HG02870 (cell line): ENCODE measurements around the gene GNPTG.

Experiments used
- ATAC-seq: cut with Tn5 transposase; IDR thresholded peaks from one replicate; pipeline ENCODE4 v1.9.1; 2021; ENCODE audit warnings: mild to moderate bottlenecking, moderate library complexity; ENCODE audit not compliant: unreplicated experiment

The GNPTG gene

DNA sequence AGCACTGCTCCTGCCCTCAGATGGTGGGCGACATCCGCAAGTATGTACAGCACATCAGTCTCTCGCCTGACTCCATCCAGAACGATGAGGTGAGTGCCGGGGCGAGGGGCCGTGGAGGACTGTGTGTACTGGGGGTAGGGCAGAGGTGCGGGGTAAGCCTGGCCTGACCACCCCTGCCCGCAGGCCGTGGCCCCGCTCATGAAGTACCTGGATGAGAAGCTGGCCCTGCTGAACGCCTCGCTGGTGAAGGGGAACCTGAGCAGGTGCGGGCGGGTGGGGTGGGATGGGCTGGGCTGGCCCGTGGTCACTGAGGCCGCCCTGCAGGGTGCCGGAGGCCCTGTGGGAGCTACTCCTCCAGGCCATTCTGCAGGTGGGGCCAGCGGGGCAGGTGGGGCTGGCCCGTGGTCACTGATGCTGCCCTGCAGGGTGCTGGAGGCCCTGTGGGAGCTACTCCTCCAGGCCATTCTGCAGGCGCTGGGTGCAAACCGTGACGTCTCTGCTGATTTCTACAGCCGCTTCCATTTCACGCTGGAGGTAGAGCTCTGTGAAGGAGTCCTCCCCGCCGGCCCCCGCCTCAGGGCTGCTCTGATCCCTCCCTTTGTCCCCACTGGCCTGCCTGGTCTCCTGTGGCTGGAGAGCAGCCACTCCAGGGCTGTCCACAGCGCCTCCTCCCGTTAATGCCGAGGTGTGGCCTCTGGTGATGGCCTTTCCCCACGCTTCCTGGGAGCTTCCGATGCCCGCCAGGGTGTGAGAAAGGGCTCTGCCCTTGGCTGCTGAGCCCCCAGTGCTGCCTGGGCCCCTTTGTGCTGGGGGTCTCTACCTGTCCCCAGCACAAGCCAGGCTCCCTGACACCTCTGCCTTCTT, 5.1 kb upstream of the GNPTG start:
- no peak for ATAC-seq

GRCh38 chr16:1347286-1347855, 4.4 kb upstream of the GNPTG start:
- no peak for ATAC-seq

DNA sequence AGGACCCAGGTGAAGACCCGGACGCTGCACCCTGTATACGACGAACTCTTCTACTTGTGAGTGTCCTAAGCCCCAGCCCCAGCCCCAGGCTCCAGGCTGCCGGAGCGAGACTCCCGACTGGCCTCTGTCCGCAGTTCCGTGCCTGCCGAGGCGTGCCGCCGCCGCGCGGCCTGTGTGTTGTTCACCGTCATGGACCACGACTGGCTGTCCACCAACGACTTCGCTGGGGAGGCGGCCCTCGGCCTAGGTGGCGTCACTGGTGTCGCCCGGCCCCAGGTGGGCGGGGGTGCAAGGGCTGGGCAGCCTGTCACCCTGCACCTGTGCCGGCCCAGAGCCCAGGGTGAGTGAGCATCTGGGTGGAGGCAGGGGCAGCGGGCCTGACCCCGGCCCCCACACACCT, 3.8 kb upstream of the GNPTG start:
- no peak for ATAC-seq

DNA sequence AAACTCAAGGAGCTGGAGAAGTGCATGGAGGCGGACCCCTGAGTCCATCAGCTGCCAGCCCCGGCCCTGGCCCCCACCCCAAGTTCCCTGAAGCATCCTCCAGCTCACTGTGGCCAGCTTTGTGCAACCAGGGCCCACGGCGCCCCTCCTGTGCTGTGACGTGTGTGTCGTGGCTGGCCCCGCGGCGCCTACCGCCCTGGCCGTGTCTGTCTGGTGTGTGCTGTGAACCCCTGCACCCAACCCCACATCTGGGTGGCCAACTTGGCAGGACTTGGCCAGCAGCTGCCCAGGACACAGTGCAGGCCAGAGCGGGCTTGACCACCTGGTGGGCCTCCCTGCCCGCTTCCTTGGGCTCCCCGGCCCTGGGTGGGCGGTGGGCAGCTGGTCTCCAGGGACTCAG, 3.3 kb upstream of the GNPTG start:
- no peak for ATAC-seq

DNA sequence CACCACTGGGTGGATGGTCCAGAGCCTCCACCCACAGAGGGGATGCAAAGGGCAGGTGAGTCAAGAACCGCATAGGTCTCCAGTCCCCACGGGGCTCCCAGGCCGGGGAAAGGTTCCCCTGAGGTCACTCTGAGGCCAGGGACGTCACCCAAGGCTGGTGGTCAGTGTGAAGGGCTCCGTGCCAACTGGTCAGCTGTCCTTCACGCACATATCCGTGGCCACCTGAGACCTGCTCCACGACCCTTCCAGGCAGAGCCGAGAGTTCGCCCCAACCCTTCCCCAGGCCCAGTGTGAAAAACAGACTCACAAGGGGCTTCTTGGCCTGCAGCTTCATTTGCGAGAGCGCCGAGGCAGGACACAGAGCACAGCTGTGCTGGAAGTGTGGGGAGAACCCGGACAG, 2.8 kb upstream of the GNPTG start:
- no peak for ATAC-seq

GRCh38 chr16:1349351-1349750, 2.4 kb upstream of the GNPTG start:
- ATAC-seq = no peak

DNA sequence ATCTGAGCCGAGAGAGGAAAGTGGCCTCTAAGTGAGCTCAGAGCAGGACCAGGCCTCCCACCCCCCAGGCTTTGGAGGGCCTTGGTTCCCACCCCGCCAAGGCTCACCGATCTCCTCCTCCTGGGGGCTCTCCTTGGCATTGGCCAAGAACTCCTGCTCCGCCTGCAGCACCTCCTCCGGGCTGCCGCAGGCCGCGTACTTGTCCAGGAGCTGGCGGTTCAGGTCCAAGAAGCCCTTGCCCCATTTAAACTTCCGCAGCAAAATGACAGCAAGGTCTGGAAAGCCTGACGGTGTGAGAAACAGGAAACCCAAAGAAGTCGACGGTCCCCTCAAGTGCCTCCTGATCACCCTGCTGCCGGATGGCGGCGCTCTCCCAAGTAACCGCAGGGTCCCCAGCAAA, 1.8 kb upstream of the GNPTG start:
- no peak for ATAC-seq

DNA sequence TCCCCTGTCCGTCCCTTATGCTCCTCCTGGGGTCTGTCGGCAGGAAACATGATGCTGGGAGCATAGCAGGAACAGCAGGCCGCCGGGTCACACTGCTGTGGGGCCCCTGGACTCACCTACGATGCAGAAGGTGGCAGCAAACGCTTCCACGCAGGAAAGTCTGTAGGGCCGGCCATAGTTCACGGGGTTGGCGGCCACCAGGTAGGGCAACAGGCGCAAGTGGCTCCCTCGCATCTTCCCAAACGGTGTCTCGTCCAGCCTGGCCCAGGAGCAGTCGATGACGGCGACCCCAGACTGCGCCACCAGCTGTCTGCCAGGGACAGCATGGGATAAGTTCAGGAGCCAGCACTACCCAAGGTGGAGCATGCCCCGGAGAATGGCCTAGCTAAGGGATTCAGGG, 1.0 kb upstream of the GNPTG start:
- ATAC-seq = no peak

- ATAC-seq = no peak
Measured at GRCh38 chr16:1351215-1351581, 533 bp upstream of the GNPTG start.

DNA sequence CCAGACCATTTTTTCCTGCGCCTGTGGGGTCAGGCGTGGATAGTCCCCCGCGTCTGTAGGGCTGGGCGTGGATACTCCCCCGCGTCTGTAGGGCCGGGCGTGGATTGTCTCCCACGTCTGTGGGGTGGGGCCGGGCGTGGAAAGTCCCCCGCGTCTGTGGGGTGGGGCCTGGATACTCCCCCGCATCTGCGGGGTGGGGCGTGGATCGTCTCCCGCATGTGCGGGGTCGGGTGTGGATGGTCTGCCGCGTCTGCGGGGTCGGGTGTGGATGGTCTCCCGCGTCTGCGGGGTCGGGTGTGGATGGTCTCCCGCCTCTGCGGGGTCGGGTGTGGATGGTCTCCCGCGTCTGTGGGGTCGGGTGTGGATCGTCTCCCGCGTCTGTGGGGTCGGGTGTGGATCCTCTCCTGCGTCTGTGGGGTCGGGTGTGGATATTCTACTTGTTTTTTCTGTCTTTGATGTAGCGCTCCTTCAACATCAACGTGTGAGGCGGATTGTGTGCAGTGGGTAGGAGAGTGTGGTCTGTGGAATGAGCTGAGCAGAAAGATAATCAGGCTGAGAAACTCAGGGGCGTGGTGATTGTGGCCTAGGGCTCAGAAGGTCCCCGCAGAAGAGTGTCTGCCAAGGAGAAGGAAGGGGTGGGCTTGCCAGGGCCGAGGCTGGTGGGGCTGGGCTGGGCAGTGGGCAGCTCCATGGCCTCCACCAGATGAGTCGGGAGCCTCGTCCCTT, 3.2 kb downstream of the GNPTG start:
- no peak for ATAC-seq

DNA sequence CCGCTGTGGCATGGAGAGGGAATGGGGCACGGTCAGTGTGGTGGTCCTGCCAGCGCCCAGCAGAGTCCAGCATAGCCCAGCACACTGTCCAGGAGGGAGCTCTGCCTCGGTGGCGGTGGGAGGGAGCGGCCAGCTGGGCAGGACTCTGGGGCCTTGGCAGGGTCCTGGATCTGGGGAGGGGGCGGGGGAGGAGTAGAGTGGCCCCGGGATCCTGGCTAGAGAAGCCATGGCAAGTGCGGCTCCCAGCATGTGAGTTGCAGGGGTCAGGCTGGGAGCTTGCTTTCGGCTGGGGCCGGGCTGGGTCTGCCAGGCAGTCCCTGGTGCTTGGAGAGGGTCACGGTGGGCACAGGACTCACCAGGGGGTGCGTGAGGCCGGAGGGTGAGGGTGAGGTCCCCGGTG, 3.9 kb downstream of the GNPTG start:
- no peak for ATAC-seq

- no peak for ATAC-seq
Measured at GRCh38 chr16:1356061-1356900, 4.5 kb downstream of the GNPTG start.

DNA sequence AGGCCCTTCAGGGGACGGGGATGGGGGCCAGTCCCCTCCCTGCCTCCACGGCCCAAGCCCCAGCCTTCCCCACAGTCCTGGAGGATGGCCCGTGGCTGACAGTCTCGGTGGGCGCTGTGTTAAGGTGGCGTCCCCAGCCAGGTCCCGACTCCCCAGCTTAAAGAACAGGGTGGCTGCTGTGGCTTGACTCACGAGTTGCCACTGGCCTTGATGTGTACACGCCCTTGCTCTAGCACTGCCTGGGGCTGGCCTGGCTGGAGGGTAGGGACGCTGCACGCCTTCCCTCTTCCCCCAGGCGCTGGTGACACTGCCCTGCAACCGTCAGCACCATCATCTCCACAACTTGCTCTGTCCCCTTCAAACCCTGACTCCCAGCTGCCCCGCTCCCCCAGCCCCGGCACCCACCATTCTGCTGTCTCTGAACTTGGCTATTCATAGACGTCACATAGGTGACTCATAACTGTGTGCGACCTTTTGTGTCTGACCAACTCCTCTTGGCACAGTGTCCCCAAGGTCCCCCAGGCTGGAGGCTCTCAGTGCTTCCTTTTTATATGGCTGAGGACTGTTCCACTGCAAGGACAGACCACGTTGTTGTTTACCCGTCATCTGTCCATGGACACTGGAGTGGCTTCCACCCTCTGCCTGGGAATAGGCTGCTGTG, 6.3 kb downstream of the GNPTG start:
- ATAC-seq = no peak

GRCh38 chr16:1361685-1362360, 10.1 kb downstream of the GNPTG start:
- ATAC-seq = no peak

DNA sequence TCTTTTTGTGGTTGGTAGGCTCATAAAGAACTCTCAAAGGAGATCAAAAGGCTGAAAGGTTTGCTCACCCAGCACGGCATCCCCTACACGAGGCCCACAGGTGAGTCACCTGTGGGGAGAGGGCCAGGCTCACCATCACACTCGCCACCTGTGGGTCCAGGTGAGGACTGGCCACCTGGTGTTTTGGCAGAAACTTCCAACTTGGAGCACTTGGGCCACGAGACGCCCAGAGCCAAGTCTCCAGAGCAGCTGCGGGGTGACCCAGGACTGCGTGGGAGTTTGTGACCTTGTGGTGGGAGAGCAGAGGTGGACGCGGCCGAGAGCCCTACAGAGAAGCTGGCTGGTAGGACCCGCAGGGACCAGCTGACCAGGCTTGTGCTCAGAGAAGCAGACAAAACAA, 11.1 kb downstream of the GNPTG start:
- no peak for ATAC-seq

DNA sequence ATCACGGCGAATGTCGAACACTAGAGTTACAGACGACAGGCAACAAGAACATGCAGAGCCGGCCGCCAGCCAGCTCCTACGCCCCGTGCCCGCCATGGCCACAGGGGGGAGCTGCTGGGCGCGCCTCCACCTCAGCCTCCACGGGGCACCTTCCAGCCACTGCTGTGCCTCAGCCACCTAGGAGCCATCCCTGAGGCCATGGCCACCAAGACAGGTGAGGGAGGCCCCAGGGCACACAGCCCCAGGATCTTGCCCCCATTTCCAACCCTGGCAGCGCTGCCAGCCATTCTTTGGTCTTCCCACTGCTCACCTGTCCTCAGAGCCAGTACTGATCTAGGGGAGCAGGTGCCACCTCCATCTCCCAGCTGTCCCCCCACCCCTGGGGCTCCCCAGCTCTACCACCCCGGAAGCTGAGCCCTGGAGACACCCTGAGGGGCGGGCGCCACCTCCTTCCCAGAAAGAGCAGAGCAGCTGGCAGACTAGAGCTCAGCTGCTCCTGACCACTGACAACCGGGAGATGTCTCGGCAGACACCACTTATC, 11.8 kb downstream of the GNPTG start:
- ATAC-seq = no peak

GRCh38 chr16:1364510-1364909, 12.8 kb downstream of the GNPTG start:
- ATAC-seq = no peak

GRCh38 chr16:1366060-1366711, 14.5 kb downstream of the GNPTG start:
- no peak for ATAC-seq

DNA sequence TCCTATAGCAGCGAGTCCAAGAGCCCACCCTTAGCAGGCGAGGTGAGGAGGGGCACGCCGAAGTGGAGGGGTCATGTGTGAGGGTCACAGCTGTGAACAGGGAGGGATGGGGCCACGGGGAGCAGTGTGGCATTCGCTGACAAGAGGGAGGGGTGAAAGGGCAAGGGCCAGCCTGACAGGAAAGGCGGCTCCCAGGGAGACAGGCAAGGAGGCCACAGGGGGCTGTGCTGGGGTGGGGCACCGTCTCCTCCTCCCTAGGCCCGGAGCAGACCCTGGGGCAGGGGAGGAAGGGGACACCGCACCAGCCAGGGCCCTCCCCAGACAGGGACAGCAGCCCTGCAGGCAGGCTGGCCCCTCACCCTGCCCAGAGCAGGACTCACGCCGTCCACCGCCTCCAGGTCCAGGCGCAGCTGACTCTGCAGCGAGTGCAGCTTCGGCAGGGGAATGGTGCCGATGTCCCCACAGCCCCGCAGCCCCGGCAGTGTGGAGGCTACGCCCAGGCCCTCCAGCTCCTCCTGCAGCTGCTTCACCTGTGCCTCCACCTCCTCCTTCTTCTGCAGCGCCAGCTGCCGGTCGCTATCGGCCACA, 15.1 kb downstream of the GNPTG start:
- no peak for ATAC-seq
